ENCODE results near the gene ATP6V0B. TPM values are rescaled to one million over a fixed set of nuclear protein-coding genes. Genes with fewer than 3 reads are reported as not detected.

Gene ATP6V0B
- total and polyA plus RNA-seq, 2 donors (not counting 3 experiments of a cell fraction or from before 2014, with no cell fraction given) = 110 to 325 TPM

GRCh38 chr1:44002165-44002564 lies 27.4 kb downstream of the ATP6V0B start:
- intact Hi-C loops (cut with micrococcal nuclease) = loop anchor here (10.0 kb wide), 1 partner anchor 213 kb away; the partner anchor contains the start of gene DMAP1
- Histone ChIP-seq H3K4me1 (ENCODE audit: control insufficient read depth, extremely low read depth, insufficient read depth, low read length) (no peaks in the 10 kb centered on the region), H3K36me3 (ENCODE audit: control insufficient read depth in 2 of 2, extremely low read depth in 1 of 2, insufficient read depth in 2 of 2, low read length in 2 of 2) (no peaks in the 10 kb centered on the region), H3K9ac (replicated peaks; ENCODE audit: extremely low read depth, insufficient read depth, low read length) (no peak overlapping the region), H3K27ac (ENCODE audit: insufficient read depth, low read depth, low read length) (no peak overlapping the region), H3K79me2 (ENCODE audit: control insufficient read depth, insufficient read depth, low read length) (no peaks in the 10 kb centered on the region), H4K20me1 (replicated peaks; ENCODE audit: control insufficient read depth, extremely low read depth, insufficient read depth, low read length) (no peaks in the 10 kb centered on the region), H3K4me3 (replicated peaks in 1 of 3; ENCODE audit: insufficient read depth in 1 of 3, low read depth in 1 of 3, low read length in 3 of 3) (no peak overlapping the region), H3K9me3 (replicated peaks; ENCODE audit: control insufficient read depth, insufficient read depth, low read length) (no peaks in the 10 kb centered on the region), H3K4me2 (ENCODE audit: insufficient read depth, low read length) (no peak overlapping the region), H3K27me3 (ENCODE audit: control insufficient read depth in 2 of 2, insufficient read depth in 2 of 2, low read length in 2 of 2) (no peaks in the 10 kb centered on the region), H3K9me1 (replicated peaks; ENCODE audit: control insufficient read depth, extremely low read depth, insufficient read depth, low read length) (no peaks in the 10 kb centered on the region), H2AFZ (ENCODE audit: low read depth, low read length) (no peak overlapping the region)
- no TSS peak for BruUV-seq (replicated peaks)
- POLR2A ChIA-PET = no interaction called here
- CTCF ChIA-PET = interaction anchor here (1.1 to 4.5 kb wide), 7 partner anchors 9 to 239 kb away, joined by 3 to 21 read pairs (median 4); no protein-coding TSS in a partner anchor
- dilution Hi-C loops (cut with MboI; ENCODE audit: extremely low pct_ligation_motif_present, low sequenced_read_pairs) = no loop called here
- no peak for TF ChIP-seq POLR2A (IDR thresholded peaks at IDR 0.05; ENCODE audit: low read depth, low read length)
- TF ChIP-seq MAX (IDR thresholded peaks at IDR 0.05; ENCODE audit: insufficient read depth, insufficient read length) = no peak
- no peak for TF ChIP-seq GATA2 (IDR thresholded peaks at IDR 0.05; ENCODE audit: insufficient read depth, insufficient read length, low read depth, low read length)
- no peak for TF ChIP-seq EZH2 (IDR thresholded peaks at IDR 0.05; ENCODE audit: borderline replicate concordance, low read depth, low read length, severe bottlenecking)
- no peak for TF ChIP-seq POLR2AphosphoS5 (IDR thresholded peaks at IDR 0.05; ENCODE audit: insufficient read depth, low read depth, low read length)
- no peak for TF ChIP-seq MYC (IDR thresholded peaks at IDR 0.05; ENCODE audit: low read depth, low read length)
- TF ChIP-seq JUN (IDR thresholded peaks at IDR 0.05; ENCODE audit: borderline replicate concordance, insufficient read depth, insufficient read length, low read depth) = no peak
- TF ChIP-seq CTCF (IDR thresholded peaks at IDR 0.05; ENCODE audit: extremely low read depth in 1 of 2, insufficient read depth in 1 of 2, low read depth in 1 of 2, low read length in 2 of 2) = no peak
- no peak for TF ChIP-seq FOS (IDR thresholded peaks at IDR 0.05; ENCODE audit: borderline replicate concordance, insufficient read depth, low read length)
- no peak for FAIRE-seq
- no peak for DNase-seq (ENCODE audit: low read depth, low spot score)
